Spleen (tissue), 7 donors: ENCODE data around the gene HRK.

Experiments
- POLR2A ChIP-seq, 3 donors: fragments of 450-650 bp; IDR thresholded peaks; one replicate each; pipeline ENCODE4 v1.5.1; 2017; ENCODE audit warnings: antibody characterized with exemption in 3 of 3, mild to moderate bottlenecking in 1 of 3
- POLR2AphosphoS5 ChIP-seq, 3 donors: sonication (generic); formaldehyde crosslinking; IDR thresholded peaks; one replicate each; pipeline ENCODE4 v1.5.1; 2017; ENCODE audit warnings: antibody characterized with exemption in 3 of 3
- TF ChIP-seq, protein P1 (sequence below), 11 experiments: fragments of 200-600 bp in 7 of 11; fragments of 450-650 bp in 4 of 11; sonication (generic) in 4 of 11; IDR thresholded peaks in 8 of 11; conservative IDR thresholded peaks in 3 of 11; 1 replicate in 7 of 11; 2 replicates in 4 of 11; pipeline versions ENCODE4 v1.4.0 to v1.8.0; 2016 to 2021; ENCODE audit warnings: antibody characterized with exemption in 11 of 11, inconsistent platforms in 4 of 11, mild to moderate bottlenecking in 1 of 11
- donor health status: DM: no; HTN: no; CAD: no; lungs with moderate emphysema.
- donor health status: DM: no; HTN: no; CAD: no.
- donor health status: DM: no; HTN: no; CAD: no.

DNA sequence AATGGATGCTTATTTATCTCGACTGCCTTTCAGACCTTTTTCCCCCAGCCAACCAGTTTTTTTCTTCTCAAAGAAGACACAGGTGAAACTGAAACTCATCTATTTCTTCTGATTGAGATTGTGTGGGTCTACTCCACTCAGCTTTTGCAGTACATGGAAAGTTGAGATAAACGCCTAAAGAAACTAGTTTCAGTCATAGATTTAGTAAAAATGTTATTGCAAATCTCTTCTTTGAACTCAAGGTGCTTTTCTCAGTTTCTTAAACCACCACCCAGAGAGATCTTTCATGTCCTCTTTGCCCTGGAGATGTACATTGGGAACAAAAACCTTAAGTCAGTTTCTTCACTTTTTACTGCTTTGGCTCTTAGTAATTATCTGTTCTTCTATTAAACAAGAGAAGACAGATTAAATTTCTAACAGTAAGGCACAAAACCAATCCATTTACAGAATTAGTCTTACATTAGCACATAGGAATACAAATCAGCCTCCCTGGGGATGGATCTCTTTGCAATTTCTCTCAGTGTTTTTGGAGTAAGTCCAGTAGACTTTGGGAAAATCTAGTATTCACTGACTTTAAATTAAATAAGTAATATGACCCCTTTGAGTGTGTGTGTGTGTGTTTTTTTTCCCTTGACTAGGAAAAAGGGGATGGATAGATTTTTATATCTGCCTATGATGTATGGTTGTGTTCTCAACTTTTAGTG, 41.1 kb upstream of the HRK start:
- no peak for TF ChIP-seq POLR2A (IDR thresholded peaks at IDR 0.05)
- TF ChIP-seq POLR2AphosphoS5 (IDR thresholded peaks at IDR 0.05): no peak
- TF ChIP-seq, protein P1, sequence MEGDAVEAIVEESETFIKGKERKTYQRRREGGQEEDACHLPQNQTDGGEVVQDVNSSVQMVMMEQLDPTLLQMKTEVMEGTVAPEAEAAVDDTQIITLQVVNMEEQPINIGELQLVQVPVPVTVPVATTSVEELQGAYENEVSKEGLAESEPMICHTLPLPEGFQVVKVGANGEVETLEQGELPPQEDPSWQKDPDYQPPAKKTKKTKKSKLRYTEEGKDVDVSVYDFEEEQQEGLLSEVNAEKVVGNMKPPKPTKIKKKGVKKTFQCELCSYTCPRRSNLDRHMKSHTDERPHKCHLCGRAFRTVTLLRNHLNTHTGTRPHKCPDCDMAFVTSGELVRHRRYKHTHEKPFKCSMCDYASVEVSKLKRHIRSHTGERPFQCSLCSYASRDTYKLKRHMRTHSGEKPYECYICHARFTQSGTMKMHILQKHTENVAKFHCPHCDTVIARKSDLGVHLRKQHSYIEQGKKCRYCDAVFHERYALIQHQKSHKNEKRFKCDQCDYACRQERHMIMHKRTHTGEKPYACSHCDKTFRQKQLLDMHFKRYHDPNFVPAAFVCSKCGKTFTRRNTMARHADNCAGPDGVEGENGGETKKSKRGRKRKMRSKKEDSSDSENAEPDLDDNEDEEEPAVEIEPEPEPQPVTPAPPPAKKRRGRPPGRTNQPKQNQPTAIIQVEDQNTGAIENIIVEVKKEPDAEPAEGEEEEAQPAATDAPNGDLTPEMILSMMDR (IDR thresholded peaks at IDR 0.05 in 8 of 11, conservative IDR thresholded peaks at IDR 0.05 in 3 of 11): no peak
